HEK293 (cell line): Measurements from ENCODE around the gene DSCAM.

Experiments
- CTCF ChIA-PET: fragments of 350-600 bp; formaldehyde crosslinking; extraction: SDS; loops from one replicate; lab custom pipeline; 2021; ENCODE audit warnings: antibody characterized with exemption; lab: Yijun Ruan, JAX
- POLR2A ChIA-PET: fragments of 300-600 bp; formaldehyde crosslinking; extraction: SDS; loops from one replicate; lab custom pipeline; 2020; ENCODE audit warnings: antibody characterized with exemption, inconsistent platforms; lab: Yijun Ruan, JAX
- H3K27ac ChIP-seq: fragments of 200-500 bp; sonication (Bioruptor generic); 2 replicates; pipeline ENCODE4 v1.5.1; 2014; ENCODE audit warnings: low read depth, low read length, control low read depth, inconsistent platforms; ENCODE audit errors: extremely low read depth
- H3K36me3 ChIP-seq, 2 experiments: fragments of 200-500 bp in 1 of 2; sonication (Bioruptor generic) in 1 of 2; 1 replicate in 1 of 2; 2 replicates in 1 of 2; pipeline ENCODE4 v1.5.1; 2014 to 2017; ENCODE audit warnings: inconsistent platforms in 2 of 2, low read length in 2 of 2; ENCODE audit not compliant: control insufficient read depth in 2 of 2, insufficient read depth in 1 of 2
- H3K4me1 ChIP-seq: fragments of 200-500 bp; sonication (Bioruptor generic); 2 replicates; pipeline ENCODE4 v1.5.1; 2014; ENCODE audit warnings: mild to moderate bottlenecking, low read length, inconsistent platforms; ENCODE audit not compliant: control insufficient read depth, insufficient read depth
- H3K4me3 ChIP-seq: 2 replicates; pipeline ENCODE4 v1.5.1; 2011; ENCODE audit warnings: low read depth, mild to moderate bottlenecking, control low read depth, low read length, moderate library complexity
- H3K9me3 ChIP-seq: fragments of 200-500 bp; sonication (Bioruptor generic); 2 replicates; pipeline ENCODE4 v1.5.1; 2014; ENCODE audit warnings: low read depth, low read length, inconsistent platforms; ENCODE audit not compliant: control insufficient read depth, insufficient read depth
- GFI1B ChIP-seq: fragments of 450-650 bp; formaldehyde crosslinking; IDR thresholded peaks from 2 replicates; pipeline ENCODE4 v1.5.1; 2016; ENCODE audit warnings: missing biosample characterization, missing genetic modification characterization
- GLIS1 ChIP-seq: fragments of 450-650 bp; formaldehyde crosslinking; IDR thresholded peaks from 2 replicates; pipeline ENCODE4 v1.5.1; 2016; ENCODE audit warnings: missing biosample characterization, missing genetic modification characterization
- HOXC10 ChIP-seq: sonication (generic); formaldehyde crosslinking; IDR thresholded peaks from 2 replicates; pipeline ENCODE4 v1.8.1; 2023; ENCODE audit warnings: mild to moderate bottlenecking, missing genetic modification reagents
- KLF16 ChIP-seq: fragments of 450-650 bp; formaldehyde crosslinking; IDR thresholded peaks from 2 replicates; pipeline ENCODE4 v1.5.1; 2017; ENCODE audit warnings: missing biosample characterization, missing genetic modification characterization
- KLF17 ChIP-seq: fragments of 450-650 bp; formaldehyde crosslinking; IDR thresholded peaks from 2 replicates; pipeline ENCODE4 v1.5.1; 2016; ENCODE audit warnings: missing biosample characterization, missing genetic modification characterization
- SP7 ChIP-seq: fragments of 450-650 bp; formaldehyde crosslinking; IDR thresholded peaks from 2 replicates; pipeline ENCODE4 v1.5.1; 2016; ENCODE audit warnings: missing biosample characterization, missing genetic modification characterization
- ZFHX2 ChIP-seq: fragments of 450-650 bp; formaldehyde crosslinking; conservative IDR thresholded peaks from 2 replicates; pipeline ENCODE4 v1.5.1; 2016; ENCODE audit warnings: missing biosample characterization, missing genetic modification characterization
- ZFP3 ChIP-seq: fragments of 450-650 bp; formaldehyde crosslinking; IDR thresholded peaks from 2 replicates; pipeline ENCODE4 v1.5.1; 2016; ENCODE audit warnings: low read depth, missing biosample characterization, missing genetic modification characterization
- ZNF114 ChIP-seq: fragments of 450-650 bp; formaldehyde crosslinking; IDR thresholded peaks from 2 replicates; pipeline ENCODE4 v1.5.0; 2017; ENCODE audit warnings: missing biosample characterization, missing genetic modification characterization
- ZNF2 ChIP-seq: fragments of 450-650 bp; formaldehyde crosslinking; IDR thresholded peaks from 2 replicates; pipeline ENCODE4 v1.5.1; 2016; ENCODE audit warnings: missing biosample characterization, missing genetic modification characterization
- ZNF214 ChIP-seq: fragments of 450-650 bp; formaldehyde crosslinking; IDR thresholded peaks from 2 replicates; pipeline ENCODE4 v1.5.1; 2017; ENCODE audit warnings: missing biosample characterization, mild to moderate bottlenecking, missing genetic modification characterization, borderline replicate concordance
- ZNF274 ChIP-seq, 2 experiments: fragments of 200-500 bp in 1 of 2; fragments of 450-650 bp in 1 of 2; sonication (Bioruptor generic) in 1 of 2; formaldehyde crosslinking in 1 of 2; IDR thresholded peaks; 2 replicates each; pipeline versions ENCODE4 v1.5.1 to v1.6.1; 2014 to 2016; ENCODE audit warnings: borderline replicate concordance in 1 of 2, inconsistent platforms in 1 of 2, low read length in 1 of 2, missing biosample characterization in 1 of 2, missing genetic modification characterization in 1 of 2
- ZNF488 ChIP-seq: fragments of 450-650 bp; formaldehyde crosslinking; IDR thresholded peaks from 2 replicates; pipeline ENCODE4 v1.5.1; 2016; ENCODE audit warnings: missing biosample characterization, missing genetic modification characterization
- ZNF621 ChIP-seq: fragments of 450-650 bp; formaldehyde crosslinking; IDR thresholded peaks from 2 replicates; pipeline ENCODE4 v1.5.1; 2017; ENCODE audit warnings: missing biosample characterization, missing genetic modification characterization
- ZNF660 ChIP-seq: fragments of 450-650 bp; IDR thresholded peaks from 2 replicates; pipeline ENCODE4 v1.5.1; 2018; ENCODE audit warnings: missing biosample characterization, mild to moderate bottlenecking, missing genetic modification characterization
- ZNF707 ChIP-seq: fragments of 450-650 bp; formaldehyde crosslinking; IDR thresholded peaks from 2 replicates; pipeline ENCODE4 v1.5.1; 2016; ENCODE audit warnings: missing biosample characterization, missing genetic modification characterization
- ZNF776 ChIP-seq: fragments of 450-650 bp; formaldehyde crosslinking; IDR thresholded peaks from 2 replicates; pipeline ENCODE4 v1.5.0; 2017; ENCODE audit warnings: missing biosample characterization, missing genetic modification characterization, borderline replicate concordance
- ZNF791 ChIP-seq: fragments of 450-650 bp; formaldehyde crosslinking; IDR thresholded peaks from 2 replicates; pipeline ENCODE4 v1.5.1; 2016; ENCODE audit warnings: missing biosample characterization, missing genetic modification characterization
- ZXDB ChIP-seq: fragments of 450-650 bp; formaldehyde crosslinking; IDR thresholded peaks from 2 replicates; pipeline ENCODE4 v1.5.1; 2016; ENCODE audit warnings: missing biosample characterization, missing genetic modification characterization
- TF ChIP-seq, protein P1 (sequence below): fragments of 450-650 bp; formaldehyde crosslinking; IDR thresholded peaks from 2 replicates; pipeline ENCODE4 v1.5.1; 2016; ENCODE audit warnings: missing biosample characterization, missing genetic modification characterization
- TF ChIP-seq, protein P2 (sequence below): fragments of 450-650 bp; formaldehyde crosslinking; IDR thresholded peaks from 2 replicates; pipeline ENCODE4 v1.5.1; 2016; ENCODE audit warnings: missing biosample characterization, missing genetic modification characterization
- TF ChIP-seq, protein P3 (sequence below): fragments of 450-650 bp; formaldehyde crosslinking; IDR thresholded peaks from 2 replicates; pipeline ENCODE4 v1.5.1; 2016; ENCODE audit warnings: missing biosample characterization, missing genetic modification characterization
- TF ChIP-seq, protein P4 (sequence below): fragments of 450-650 bp; formaldehyde crosslinking; IDR thresholded peaks from 2 replicates; pipeline ENCODE4 v1.5.1; 2016; ENCODE audit warnings: missing biosample characterization, missing genetic modification characterization

The DSCAM gene

GRCh38 chr21:40074710-40075109 lies 772.2 kb downstream of the DSCAM start:
- no peaks in the 10 kb centered on the region; the same call in 1 of the 2 replicates for H3K9me3 ChIP-seq
- no peaks in the 10 kb centered on the region for H3K4me1 ChIP-seq
- ChIA-PET POLR2A (no interaction called here), CTCF (interaction anchor here (0.6 to 1.2 kb wide), 3 partner anchors 19 to 208 kb away, joined by 3 to 4 read pairs (median 3); no protein-coding TSS in a partner anchor)
- no peak overlapping the region for H3K4me3 ChIP-seq
- TF ChIP-seq ZNF621 (tag by site-specific recombination) (no peak), HOXC10 (CRISPR knock-in tag) (no peak), KLF17 (no peak), ZNF114 (tag by site-specific recombination) (no peak), ZFP3 (tag by site-specific recombination) (no peak), ZNF488 (tag by site-specific recombination) (no peak), ZFHX2 (tag by site-specific recombination) (no peak)
- TF ChIP-seq, protein P1, sequence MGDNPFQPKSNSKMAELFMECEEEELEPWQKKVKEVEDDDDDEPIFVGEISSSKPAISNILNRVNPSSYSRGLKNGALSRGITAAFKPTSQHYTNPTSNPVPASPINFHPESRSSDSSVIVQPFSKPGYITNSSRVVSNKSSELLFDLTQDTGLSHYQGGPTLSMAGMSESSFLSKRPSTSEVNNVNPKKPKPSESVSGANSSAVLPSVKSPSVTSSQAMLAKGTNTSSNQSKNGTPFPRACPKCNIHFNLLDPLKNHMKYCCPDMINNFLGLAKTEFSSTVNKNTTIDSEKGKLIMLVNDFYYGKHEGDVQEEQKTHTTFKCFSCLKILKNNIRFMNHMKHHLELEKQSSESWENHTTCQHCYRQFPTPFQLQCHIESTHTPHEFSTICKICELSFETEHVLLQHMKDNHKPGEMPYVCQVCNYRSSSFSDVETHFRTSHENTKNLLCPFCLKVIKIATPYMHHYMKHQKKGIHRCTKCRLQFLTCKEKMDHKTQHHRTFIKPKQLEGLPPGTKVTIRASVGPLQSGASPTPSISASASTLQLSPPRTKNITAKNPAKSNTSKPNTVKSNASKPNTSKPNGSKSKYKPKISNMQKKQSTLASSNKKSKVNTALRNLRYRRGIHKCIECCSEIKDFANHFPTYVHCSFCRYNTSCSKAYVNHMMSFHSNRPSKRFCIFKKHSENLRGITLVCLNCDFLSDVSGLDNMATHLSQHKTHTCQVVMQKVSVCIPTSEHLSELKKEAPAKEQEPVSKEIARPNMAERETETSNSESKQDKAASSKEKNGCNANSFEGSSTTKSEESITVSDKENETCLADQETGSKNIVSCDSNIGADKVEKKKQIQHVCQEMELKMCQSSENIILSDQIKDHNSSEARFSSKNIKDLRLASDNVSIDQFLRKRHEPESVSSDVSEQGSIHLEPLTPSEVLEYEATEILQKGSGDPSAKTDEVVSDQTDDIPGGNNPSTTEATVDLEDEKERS (tag by site-specific recombination), result no peak
- TF ChIP-seq, protein P2, sequence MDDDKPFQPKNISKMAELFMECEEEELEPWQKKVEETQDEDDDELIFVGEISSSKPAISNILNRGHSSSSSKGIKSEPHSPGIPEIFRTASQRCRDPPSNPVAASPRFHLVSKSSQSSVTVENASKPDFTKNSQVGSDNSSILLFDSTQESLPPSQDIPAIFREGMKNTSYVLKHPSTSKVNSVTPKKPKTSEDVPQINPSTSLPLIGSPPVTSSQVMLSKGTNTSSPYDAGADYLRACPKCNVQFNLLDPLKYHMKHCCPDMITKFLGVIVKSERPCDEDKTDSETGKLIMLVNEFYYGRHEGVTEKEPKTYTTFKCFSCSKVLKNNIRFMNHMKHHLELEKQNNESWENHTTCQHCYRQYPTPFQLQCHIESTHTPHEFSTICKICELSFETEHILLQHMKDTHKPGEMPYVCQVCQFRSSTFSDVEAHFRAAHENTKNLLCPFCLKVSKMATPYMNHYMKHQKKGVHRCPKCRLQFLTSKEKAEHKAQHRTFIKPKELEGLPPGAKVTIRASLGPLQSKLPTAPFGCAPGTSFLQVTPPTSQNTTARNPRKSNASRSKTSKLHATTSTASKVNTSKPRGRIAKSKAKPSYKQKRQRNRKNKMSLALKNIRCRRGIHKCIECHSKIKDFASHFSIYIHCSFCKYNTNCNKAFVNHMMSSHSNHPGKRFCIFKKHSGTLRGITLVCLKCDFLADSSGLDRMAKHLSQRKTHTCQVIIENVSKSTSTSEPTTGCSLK (tag by site-specific recombination), result no peak
- TF ChIP-seq, all 188 proteins: peak for 0
- H3K27ac ChIP-seq, result no peak overlapping the region
- H3K36me3 ChIP-seq, result no peaks in the 10 kb centered on the region

- no peak overlapping the region for H3K4me3 ChIP-seq
- CTCF ChIA-PET, result interaction anchor here (0.8 kb wide), 1 partner anchor 46 kb away, joined by 3 read pairs; no protein-coding TSS in a partner anchor
- no peak for TF ChIP-seq KLF16
- no peak for TF ChIP-seq ZNF660 (tag by site-specific recombination)
- no peak for TF ChIP-seq ZNF791
- no peak for TF ChIP-seq GFI1B (tag by site-specific recombination)
- no peak for TF ChIP-seq GLIS1 (tag by site-specific recombination)
- TF ChIP-seq SP7 (tag by site-specific recombination), result no peak
- no peak for TF ChIP-seq ZNF2
- no peak for TF ChIP-seq ZNF274 (IDR thresholded peaks at IDR 0.05; ENCODE audit: low read length)
- no peak for TF ChIP-seq ZNF274 (tag by site-specific recombination; IDR thresholded peaks at IDR 0.05; ENCODE audit: borderline replicate concordance)
- no peak for TF ChIP-seq ZNF707 (tag by site-specific recombination)
- no peak for TF ChIP-seq ZXDB (tag by site-specific recombination)
- no peak for TF ChIP-seq ZNF214 (tag by site-specific recombination)
- TF ChIP-seq, protein P3, sequence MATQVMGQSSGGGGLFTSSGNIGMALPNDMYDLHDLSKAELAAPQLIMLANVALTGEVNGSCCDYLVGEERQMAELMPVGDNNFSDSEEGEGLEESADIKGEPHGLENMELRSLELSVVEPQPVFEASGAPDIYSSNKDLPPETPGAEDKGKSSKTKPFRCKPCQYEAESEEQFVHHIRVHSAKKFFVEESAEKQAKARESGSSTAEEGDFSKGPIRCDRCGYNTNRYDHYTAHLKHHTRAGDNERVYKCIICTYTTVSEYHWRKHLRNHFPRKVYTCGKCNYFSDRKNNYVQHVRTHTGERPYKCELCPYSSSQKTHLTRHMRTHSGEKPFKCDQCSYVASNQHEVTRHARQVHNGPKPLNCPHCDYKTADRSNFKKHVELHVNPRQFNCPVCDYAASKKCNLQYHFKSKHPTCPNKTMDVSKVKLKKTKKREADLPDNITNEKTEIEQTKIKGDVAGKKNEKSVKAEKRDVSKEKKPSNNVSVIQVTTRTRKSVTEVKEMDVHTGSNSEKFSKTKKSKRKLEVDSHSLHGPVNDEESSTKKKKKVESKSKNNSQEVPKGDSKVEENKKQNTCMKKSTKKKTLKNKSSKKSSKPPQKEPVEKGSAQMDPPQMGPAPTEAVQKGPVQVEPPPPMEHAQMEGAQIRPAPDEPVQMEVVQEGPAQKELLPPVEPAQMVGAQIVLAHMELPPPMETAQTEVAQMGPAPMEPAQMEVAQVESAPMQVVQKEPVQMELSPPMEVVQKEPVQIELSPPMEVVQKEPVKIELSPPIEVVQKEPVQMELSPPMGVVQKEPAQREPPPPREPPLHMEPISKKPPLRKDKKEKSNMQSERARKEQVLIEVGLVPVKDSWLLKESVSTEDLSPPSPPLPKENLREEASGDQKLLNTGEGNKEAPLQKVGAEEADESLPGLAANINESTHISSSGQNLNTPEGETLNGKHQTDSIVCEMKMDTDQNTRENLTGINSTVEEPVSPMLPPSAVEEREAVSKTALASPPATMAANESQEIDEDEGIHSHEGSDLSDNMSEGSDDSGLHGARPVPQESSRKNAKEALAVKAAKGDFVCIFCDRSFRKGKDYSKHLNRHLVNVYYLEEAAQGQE (tag by site-specific recombination), result no peak
- TF ChIP-seq, protein P4, sequence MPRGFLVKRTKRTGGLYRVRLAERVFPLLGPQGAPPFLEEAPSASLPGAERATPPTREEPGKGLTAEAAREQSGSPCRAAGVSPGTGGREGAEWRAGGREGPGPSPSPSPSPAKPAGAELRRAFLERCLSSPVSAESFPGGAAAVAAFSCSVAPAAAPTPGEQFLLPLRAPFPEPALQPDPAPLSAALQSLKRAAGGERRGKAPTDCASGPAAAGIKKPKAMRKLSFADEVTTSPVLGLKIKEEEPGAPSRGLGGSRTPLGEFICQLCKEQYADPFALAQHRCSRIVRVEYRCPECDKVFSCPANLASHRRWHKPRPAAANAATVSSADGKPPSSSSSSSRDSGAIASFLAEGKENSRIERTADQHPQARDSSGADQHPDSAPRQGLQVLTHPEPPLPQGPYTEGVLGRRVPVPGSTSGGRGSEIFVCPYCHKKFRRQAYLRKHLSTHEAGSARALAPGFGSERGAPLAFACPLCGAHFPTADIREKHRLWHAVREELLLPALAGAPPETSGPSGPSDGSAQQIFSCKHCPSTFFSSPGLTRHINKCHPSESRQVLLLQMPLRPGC (tag by site-specific recombination), result no peak
- no peak for TF ChIP-seq ZNF776 (tag by site-specific recombination)
Measured at GRCh38 chr21:40074198-40074597, 772.8 kb downstream of the DSCAM start.

More at GRCh38 chr21:40074198-40074597, 772.8 kb downstream of the DSCAM start:
- POLR2A ChIA-PET, result no interaction called here
- Histone ChIP-seq H3K36me3 (no peaks in the 10 kb centered on the region), H3K27ac (no peak overlapping the region), H3K4me1 (no peaks in the 10 kb centered on the region), H3K9me3 (no peaks in the 10 kb centered on the region; the same call in 1 of the 2 replicates)
